Measurements from ENCODE around the gene CCL1. TPM values are rescaled to one million over a fixed set of nuclear protein-coding genes. Genes with fewer than 3 reads are reported as not detected.

The CCL1 gene
- total and polyA plus RNA-seq, 2 of the 4 experiments (the other 2 are of a cell fraction): not detected

DNA sequence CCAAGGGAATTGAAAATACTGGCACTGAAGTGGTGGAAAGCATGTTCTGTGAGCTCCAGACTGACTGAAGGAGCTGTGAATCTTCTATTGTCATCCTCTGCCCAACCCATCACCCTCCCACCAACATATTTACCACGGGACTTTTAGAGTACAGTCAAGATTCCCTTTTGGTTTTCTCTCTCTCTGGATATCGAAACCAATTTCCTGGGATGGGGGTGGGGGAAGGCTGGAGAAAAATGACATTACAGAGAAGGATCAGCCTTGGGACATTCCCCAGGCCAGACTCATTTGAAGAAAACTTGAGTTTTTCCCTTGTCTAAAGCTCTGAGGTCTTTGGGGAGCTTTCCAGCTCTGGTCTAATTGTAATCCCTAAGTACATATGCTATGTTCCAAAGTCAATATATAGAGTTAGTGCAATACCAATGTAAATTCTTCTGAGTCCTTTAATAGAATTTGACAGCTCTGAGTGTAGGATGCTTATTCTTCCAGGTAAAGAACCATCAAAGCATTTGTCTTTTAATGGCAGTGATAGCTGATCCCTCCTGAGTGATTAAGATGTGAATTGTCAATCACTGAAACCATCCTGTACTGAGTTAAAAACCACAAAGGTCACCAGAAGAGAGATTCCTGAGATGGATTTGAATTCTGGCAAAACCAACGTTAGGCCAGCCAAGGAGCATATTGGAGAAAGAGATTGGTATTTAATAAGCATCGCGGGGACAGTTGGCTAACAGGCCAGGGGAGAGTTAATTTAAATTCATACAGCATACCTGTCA, 48.8 kb upstream of the CCL1 start:
- ATAC-seq (ENCODE audit: low read depth): no peak
- Histone ChIP-seq H4K20me1 (ENCODE audit: insufficient read depth, low read length) (no peaks in the 10 kb centered on the region), H3K36me3 (ENCODE audit: control insufficient read depth, insufficient read depth, low read length) (no peaks in the 10 kb centered on the region), H3K23ac (ENCODE audit: low read depth, low read length) (no peak overlapping the region), H3K4me2 (ENCODE audit: low read depth, low read length) (no peak overlapping the region), H3K18ac (ENCODE audit: low read depth, low read length) (no peak overlapping the region), H3K9ac (ENCODE audit: low read depth, low read length) (no peak overlapping the region), H3K27ac (ENCODE audit: insufficient read depth, low read length) (no peak overlapping the region), H3K4ac (ENCODE audit: low read depth, low read length) (no peak overlapping the region), H3K9me3 (ENCODE audit: control insufficient read depth, insufficient read depth, low read length) (no peaks in the 10 kb centered on the region), H2BK15ac (ENCODE audit: low read depth, low read length) (no peak overlapping the region), H3K27me3 (ENCODE audit: control insufficient read depth, insufficient read depth, low read length) (peaks cover 5% of the 10 kb centered on the region), H3K4me1 (ENCODE audit: control insufficient read depth, insufficient read depth, low read length) (no peaks in the 10 kb centered on the region), H2BK120ac (ENCODE audit: low read depth, low read length) (no peak overlapping the region), H3K9me1 (ENCODE audit: insufficient read depth, low read length) (no peaks in the 10 kb centered on the region), H3K4me3 (ENCODE audit: insufficient read depth, low read depth, low read length) (no peak overlapping the region), H2BK20ac (ENCODE audit: low read depth, low read length) (no peak overlapping the region), H2BK5ac (ENCODE audit: low read depth, low read length, poor library complexity, severe bottlenecking) (no peak overlapping the region), H4K5ac (ENCODE audit: low read depth, low read length) (no peak overlapping the region), H2AK5ac (ENCODE audit: low read depth, low read length) (no peak overlapping the region), H4K8ac (ENCODE audit: low read depth in 2 of 2, low read length in 2 of 2) (no peak overlapping the region), H4K91ac (ENCODE audit: insufficient read depth, low read depth, low read length) (no peak overlapping the region), H3K79me1 (ENCODE audit: low read depth in 1 of 2, low read length in 2 of 2) (no peaks in the 10 kb centered on the region), H3K14ac (replicated peaks; ENCODE audit: low read depth, low read length) (no peak overlapping the region), H2AFZ (replicated peaks; ENCODE audit: low read length, poor library complexity) (no peak overlapping the region), H2AK9ac (replicated peaks; ENCODE audit: low read depth, low read length, poor library complexity) (no peak overlapping the region), H3K56ac (ENCODE audit: extremely low read depth, insufficient read depth, low read length) (no peak overlapping the region)
- ChIA-PET POLR2A (ENCODE audit: unreplicated experiment) (no interaction called here), CTCF (no interaction called here)
- WGBS, 2 experiments (ENCODE audit: extremely low coverage in 2 of 2, insufficient read length in 1 of 2): no CpG with 5 or more reads among the region's 5 CpGs
- DNase-seq: no peak
- BruUV-seq (replicated peaks): no TSS peak
- intact Hi-C loops (cut with micrococcal nuclease): no loop called here
- in situ Hi-C loops (cut with MboI; ENCODE audit: low sequenced_read_pairs): loop anchor here (25.0 kb wide), 1 partner anchor 1125 kb away; the partner anchor contains the start of gene SLFN12L
- dilution Hi-C loops (cut with HindIII; ENCODE audit: low sequenced_read_pairs, unreplicated experiment): no loop called here
- TF ChIP-seq NFE2L2 (IDR thresholded peaks at IDR 0.05; ENCODE audit: low read depth, low read length): no peak

Data from IMR-90 (cell line).